ENCODE data around the gene SPHK1.

The SPHK1 gene

DNA sequence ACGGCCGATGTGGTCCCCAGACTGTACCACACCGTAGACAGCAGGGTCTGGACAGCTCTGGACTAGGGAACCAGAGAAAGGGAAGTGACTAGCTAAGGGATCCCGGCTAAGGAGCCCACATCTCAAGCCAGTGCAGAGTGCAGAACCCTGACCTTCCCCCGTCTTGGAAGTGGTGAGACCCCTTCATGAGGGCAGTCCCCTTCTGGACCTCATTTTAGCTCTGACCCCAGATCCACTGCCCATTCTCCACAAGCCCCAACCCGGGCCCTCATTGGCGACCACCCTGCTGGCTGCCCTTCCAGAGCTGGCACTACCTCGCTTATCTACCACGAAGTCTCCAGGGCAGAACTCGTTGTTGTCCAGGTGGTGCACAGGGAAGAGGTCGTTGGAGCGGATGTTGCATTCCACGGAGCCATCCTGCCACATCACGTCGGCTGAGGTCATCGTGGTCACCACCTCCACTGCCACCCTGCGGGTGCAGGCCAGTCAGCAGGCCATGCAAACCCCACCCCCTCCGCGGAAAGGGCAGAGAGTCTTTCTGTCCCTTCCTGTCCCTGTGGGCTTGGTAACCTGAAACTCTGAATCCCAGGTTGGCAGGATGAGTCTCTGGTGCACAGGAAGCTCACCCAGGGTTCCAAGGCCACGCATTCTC, 14.2 kb downstream of the SPHK1 start:
- Histone ChIP-seq H2AFZ (ENCODE audit: low read depth, low read length) (no peak overlapping the region), H3K9me3 (ENCODE audit: low read length) (no peaks in the 10 kb centered on the region), H3K27me3 (ENCODE audit: insufficient read depth, low read length) (no peaks in the 10 kb centered on the region), H3K4me3 (ENCODE audit: low read length) (no peak overlapping the region), H3K4me1 (ENCODE audit: insufficient read depth, low read length) (no peaks in the 10 kb centered on the region), H3K36me3 (ENCODE audit: insufficient read depth, low read length) (peaks cover 86% of the 10 kb centered on the region)

DNA sequence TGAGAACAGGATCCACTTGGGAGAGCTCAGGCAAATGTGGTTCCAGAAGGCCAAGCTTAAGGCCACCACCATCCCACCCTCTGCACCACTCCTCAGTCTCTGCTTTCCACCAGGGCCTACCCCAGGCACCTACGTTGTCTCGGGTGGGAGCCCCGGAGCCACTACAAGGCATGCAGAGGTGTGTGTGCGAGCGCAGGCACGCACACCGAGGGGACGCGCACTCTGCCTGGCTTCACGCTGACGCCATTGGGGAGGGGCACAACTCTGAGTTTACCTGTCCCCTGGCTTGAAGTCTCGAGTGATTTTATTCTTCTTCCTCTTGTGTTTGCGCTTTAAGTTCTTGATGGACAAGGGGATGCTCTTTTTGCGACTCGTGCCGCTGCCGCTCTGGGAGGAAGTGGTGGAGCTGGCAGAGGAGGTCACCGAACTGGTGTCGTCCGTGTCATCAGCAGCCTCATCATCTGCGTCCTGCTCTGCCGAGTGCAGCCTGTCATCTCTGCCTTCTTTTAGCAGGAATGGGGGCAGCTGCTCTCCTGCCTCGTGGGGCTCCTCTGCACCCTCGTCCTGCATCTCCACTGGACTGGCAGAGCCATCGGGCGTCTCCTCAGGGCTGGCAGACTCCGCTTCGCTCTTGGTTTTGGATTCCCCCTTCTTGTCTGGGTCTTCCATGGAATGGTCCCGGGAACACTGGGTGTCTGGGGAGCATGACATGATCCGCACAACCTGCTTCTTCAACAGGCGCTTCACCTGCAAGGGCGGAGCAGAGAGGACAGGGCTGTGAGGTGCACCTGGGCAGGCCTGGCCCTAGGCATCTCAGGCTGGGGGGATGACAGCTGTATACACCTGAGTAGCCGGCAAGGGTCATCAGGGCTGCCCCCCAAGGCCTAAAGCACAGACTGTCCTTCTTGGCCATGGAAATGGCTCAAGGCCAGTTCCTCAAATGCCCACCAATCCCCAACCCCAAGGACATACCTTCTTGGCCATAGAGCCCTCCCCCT, 15.1 kb downstream of the SPHK1 start:
- Histone ChIP-seq H3K9me3 (ENCODE audit: low read length) (no peaks in the 10 kb centered on the region), H3K27me3 (ENCODE audit: insufficient read depth, low read length) (no peaks in the 10 kb centered on the region), H3K4me1 (ENCODE audit: insufficient read depth, low read length) (no peaks in the 10 kb centered on the region), H3K36me3 (ENCODE audit: insufficient read depth, low read length) (peaks cover 85% of the 10 kb centered on the region), H3K4me3 (ENCODE audit: low read length) (no peak overlapping the region), H2AFZ (ENCODE audit: low read depth, low read length) (no peak overlapping the region)

- Histone ChIP-seq H2AFZ (ENCODE audit: low read depth, low read length) (no peak overlapping the region), H3K4me1 (ENCODE audit: insufficient read depth, low read length) (no peaks in the 10 kb centered on the region), H3K9me3 (ENCODE audit: low read length) (no peaks in the 10 kb centered on the region), H3K27me3 (ENCODE audit: insufficient read depth, low read length) (no peaks in the 10 kb centered on the region), H3K36me3 (ENCODE audit: insufficient read depth, low read length) (peaks cover 76% of the 10 kb centered on the region), H3K4me3 (ENCODE audit: low read length) (no peak overlapping the region)
These were observed 18.3 kb downstream of the SPHK1 start for GRCh38 chr17:76402711-76403110.

GRCh38 chr17:76404256-76404655, 19.8 kb downstream of the SPHK1 start:
- Histone ChIP-seq H3K27me3 (ENCODE audit: insufficient read depth, low read length) (no peaks in the 10 kb centered on the region), H3K4me3 (ENCODE audit: low read length) (no peak overlapping the region), H3K9me3 (ENCODE audit: low read length) (no peaks in the 10 kb centered on the region), H3K4me1 (ENCODE audit: insufficient read depth, low read length) (no peaks in the 10 kb centered on the region), H3K36me3 (ENCODE audit: insufficient read depth, low read length) (peaks cover 63% of the 10 kb centered on the region), H2AFZ (ENCODE audit: low read depth, low read length) (no peak overlapping the region)

DNA sequence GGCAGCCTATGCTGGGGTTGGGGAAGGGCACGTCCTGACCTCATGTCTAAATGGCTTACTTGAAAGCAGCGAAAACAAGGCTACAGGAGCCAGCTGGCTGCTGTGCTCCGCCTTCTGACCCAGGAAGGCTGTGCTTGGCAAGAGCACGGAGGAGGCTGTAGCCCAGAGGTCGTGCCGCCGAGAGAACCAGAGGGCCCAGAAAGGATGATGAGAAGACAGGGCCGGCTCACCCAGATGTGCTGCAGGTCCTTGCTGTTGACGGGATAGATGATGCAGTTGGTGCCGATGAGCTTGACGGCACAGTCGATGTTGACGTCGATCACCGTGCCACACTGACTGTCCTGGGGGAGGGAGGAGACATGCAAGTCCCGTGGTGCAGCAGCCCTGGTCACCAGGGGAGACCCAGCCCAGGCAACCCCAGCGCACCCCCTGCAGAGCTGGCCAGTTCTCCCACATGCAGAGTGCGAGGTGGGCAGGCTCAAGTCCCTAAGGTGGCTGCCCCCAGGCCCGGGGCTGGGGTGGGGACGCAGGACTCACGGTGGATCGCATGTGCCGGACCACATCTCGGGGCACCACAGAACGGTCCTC, 20.7 kb downstream of the SPHK1 start:
- no peaks in the 10 kb centered on the region for H3K9me3 ChIP-seq (ENCODE audit: low read length)
- H3K4me3 ChIP-seq (ENCODE audit: low read length), result no peak overlapping the region
- no peak overlapping the region for H2AFZ ChIP-seq (ENCODE audit: low read depth, low read length)
- no peaks in the 10 kb centered on the region for H3K27me3 ChIP-seq (ENCODE audit: insufficient read depth, low read length)
- peaks cover 55% of the 10 kb centered on the region for H3K36me3 ChIP-seq (ENCODE audit: insufficient read depth, low read length)
- H3K4me1 ChIP-seq (ENCODE audit: insufficient read depth, low read length), result no peaks in the 10 kb centered on the region

DNA sequence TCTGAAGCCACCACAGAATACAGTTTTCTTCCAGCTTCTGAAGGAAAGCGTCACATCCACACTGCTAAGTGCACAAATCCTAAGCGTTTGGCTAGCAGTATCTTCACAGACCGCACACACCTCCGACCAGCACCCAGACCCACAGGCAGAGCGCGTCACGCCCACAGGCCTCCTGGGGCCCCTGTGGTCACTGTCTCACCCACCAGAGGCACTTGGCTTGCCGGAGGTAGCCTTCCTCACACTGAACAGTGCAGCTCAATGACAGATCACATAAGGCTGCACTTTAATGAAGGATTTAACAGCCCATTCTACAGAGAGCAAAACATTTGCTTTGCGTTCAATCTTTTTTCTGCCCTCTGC, 21.2 kb downstream of the SPHK1 start:
- Histone ChIP-seq H3K27me3 (ENCODE audit: insufficient read depth, low read length) (no peaks in the 10 kb centered on the region), H3K4me1 (ENCODE audit: insufficient read depth, low read length) (no peaks in the 10 kb centered on the region), H3K4me3 (ENCODE audit: low read length) (no peak overlapping the region), H2AFZ (ENCODE audit: low read depth, low read length) (no peak overlapping the region), H3K9me3 (ENCODE audit: low read length) (no peaks in the 10 kb centered on the region), H3K36me3 (ENCODE audit: insufficient read depth, low read length) (peaks cover 55% of the 10 kb centered on the region)

GRCh38 chr17:76405967-76406647, 21.7 kb downstream of the SPHK1 start:
- H3K9me3 ChIP-seq (ENCODE audit: low read length), result no peaks in the 10 kb centered on the region
- no peak overlapping the region for H3K4me3 ChIP-seq (ENCODE audit: low read length)
- H3K36me3 ChIP-seq (ENCODE audit: insufficient read depth, low read length), result peaks cover 51% of the 10 kb centered on the region
- H3K27me3 ChIP-seq (ENCODE audit: insufficient read depth, low read length), result no peaks in the 10 kb centered on the region
- no peak overlapping the region for H2AFZ ChIP-seq (ENCODE audit: low read depth, low read length)
- H3K4me1 ChIP-seq (ENCODE audit: insufficient read depth, low read length), result no peaks in the 10 kb centered on the region

- no peak overlapping the region for H3K4me3 ChIP-seq (ENCODE audit: low read length)
These were observed 23.1 kb downstream of the SPHK1 start for GRCh38 chr17:76407509-76407908.

DNA sequence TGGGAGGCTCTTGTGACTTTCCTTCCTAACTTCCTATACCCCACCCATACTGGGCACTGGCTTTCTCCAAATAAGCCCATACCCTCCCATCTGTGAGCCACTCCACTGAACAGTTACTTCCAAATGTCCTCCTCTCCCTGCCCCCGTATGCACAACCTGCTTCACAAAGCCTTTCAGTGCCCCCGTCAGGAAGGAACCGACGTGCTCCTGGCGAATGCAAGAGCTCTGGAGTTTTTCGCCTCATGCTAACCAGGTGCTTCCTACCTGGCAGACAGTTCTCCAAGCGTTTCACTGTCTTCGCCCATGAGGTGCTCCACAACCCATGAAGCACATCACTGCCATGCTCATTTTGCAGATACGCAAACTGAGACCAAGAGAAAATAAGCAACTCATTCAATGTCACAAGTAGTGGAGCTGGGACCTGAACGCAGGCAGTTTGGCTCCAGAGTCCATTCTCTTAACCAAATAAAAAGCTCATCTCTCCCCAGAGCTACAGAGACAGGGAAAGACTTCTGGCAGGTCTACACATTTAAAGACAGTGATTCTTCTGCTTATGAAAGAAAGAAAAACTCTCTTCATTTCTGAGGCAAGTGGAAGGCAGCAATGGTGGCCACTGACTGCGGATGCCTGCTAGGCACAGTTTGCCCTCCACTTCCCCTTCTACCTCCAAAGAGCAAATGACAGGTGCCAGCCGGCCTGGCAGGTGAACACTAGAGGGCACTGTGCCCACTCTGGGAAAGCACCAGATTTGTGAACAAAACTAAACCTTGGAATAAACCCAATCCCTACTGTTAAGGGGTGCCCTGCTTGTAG, 23.8 kb downstream of the SPHK1 start:
- Histone ChIP-seq H3K36me3 (ENCODE audit: insufficient read depth, low read length) (peaks cover 45% of the 10 kb centered on the region), H2AFZ (ENCODE audit: low read depth, low read length) (no peak overlapping the region), H3K27me3 (ENCODE audit: insufficient read depth, low read length) (no peaks in the 10 kb centered on the region), H3K4me1 (ENCODE audit: insufficient read depth, low read length) (no peaks in the 10 kb centered on the region), H3K9me3 (ENCODE audit: low read length) (no peaks in the 10 kb centered on the region), H3K4me3 (ENCODE audit: low read length) (no peak overlapping the region)

More at GRCh38 chr17:76407509-76407908, 23.1 kb downstream of the SPHK1 start:
- Histone ChIP-seq H3K27me3 (ENCODE audit: insufficient read depth, low read length) (no peaks in the 10 kb centered on the region), H3K9me3 (ENCODE audit: low read length) (no peaks in the 10 kb centered on the region), H2AFZ (ENCODE audit: low read depth, low read length) (no peak overlapping the region), H3K36me3 (ENCODE audit: insufficient read depth, low read length) (peaks cover 48% of the 10 kb centered on the region), H3K4me1 (ENCODE audit: insufficient read depth, low read length) (no peaks in the 10 kb centered on the region)

DNA sequence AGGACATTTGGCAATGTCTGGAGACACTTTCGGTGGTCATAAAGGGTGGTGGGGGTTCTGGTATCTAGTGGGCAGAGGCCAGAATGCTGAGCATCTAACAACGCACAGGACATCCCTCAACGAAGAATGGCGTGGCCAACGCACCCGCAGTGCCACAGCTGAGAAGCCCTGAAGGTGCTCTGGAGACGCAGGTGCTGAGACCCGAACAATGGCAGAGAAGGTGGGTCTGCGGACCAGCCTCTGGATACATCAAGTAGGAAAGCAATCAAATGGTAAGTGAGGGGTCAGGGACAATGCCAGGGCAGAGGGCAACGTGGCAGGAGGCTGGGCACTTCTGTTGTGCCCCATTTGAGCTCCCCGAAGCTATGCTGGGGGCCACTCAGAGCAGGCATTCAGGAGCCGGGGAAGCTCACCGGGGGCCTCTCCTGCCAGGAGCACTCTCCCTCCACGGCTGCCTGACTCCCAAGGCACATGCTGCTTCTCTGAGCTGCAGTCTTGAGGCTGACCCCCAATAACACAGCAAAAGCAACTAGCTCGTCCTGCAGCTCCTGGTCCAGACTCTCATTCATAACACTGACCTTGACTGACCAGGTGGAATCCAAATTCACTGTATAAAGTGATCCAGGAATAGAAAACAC, 26.0 kb downstream of the SPHK1 start:
- H3K27me3 ChIP-seq (ENCODE audit: insufficient read depth, low read length), result no peaks in the 10 kb centered on the region
- no peak overlapping the region for H2AFZ ChIP-seq (ENCODE audit: low read depth, low read length)
- no peaks in the 10 kb centered on the region for H3K9me3 ChIP-seq (ENCODE audit: low read length)
- H3K4me3 ChIP-seq (ENCODE audit: low read length), result no peak overlapping the region
- peaks cover 27% of the 10 kb centered on the region for H3K36me3 ChIP-seq (ENCODE audit: insufficient read depth, low read length)
- H3K4me1 ChIP-seq (ENCODE audit: insufficient read depth, low read length), result peaks cover 21% of the 10 kb centered on the region

DNA sequence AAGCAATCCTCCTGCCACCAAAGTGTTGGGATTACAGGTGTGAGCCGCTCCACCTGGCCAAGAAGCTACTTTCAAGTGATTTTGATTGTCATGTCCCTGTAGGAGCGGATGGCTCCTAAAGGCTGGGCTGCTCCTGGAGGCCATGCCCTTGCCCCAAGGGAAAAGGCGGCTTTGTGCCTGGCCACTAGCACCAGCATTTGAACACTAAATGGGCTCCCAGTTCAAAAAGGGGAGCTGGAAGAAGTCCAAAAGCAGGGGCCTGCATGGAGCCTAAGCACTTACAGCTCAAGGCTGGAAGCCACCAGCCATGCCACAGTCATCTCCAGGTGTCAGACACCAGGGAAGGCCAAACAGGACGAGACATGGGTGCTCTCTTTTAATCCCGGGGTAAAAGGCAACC, 26.8 kb downstream of the SPHK1 start:
- H2AFZ ChIP-seq (ENCODE audit: low read depth, low read length), result no peak overlapping the region
- H3K9me3 ChIP-seq (ENCODE audit: low read length), result no peaks in the 10 kb centered on the region
- peaks cover 21% of the 10 kb centered on the region for H3K36me3 ChIP-seq (ENCODE audit: insufficient read depth, low read length)
- peaks cover 21% of the 10 kb centered on the region for H3K4me1 ChIP-seq (ENCODE audit: insufficient read depth, low read length)
- no peaks in the 10 kb centered on the region for H3K27me3 ChIP-seq (ENCODE audit: insufficient read depth, low read length)
- no peak overlapping the region for H3K4me3 ChIP-seq (ENCODE audit: low read length)
